SK-N-SH (cell line): ENCODE data around the gene LARP1. TPM values are rescaled to one million over a fixed set of nuclear protein-coding genes. Genes with fewer than 3 reads are reported as not detected.

ENCODE experiments used
- CTCF ChIA-PET: fragments of 300-600, 350-600 bp; formaldehyde crosslinking; extraction: SDS; loops from one replicate; lab custom pipeline; 2021; lab: Yijun Ruan, JAX
- POLR2A ChIA-PET: fragments of 350-600 bp; sonication (Branson Sonifier 250); formaldehyde crosslinking; extraction: SDS; loops from one replicate; lab custom pipeline; 2020; ENCODE audit warnings: antibody characterized with exemption, inconsistent platforms; lab: Yijun Ruan, JAX
- DNase-seq: peaks from one replicate; pipeline ENCODE4 v3.0.0; 2012
- H2AFZ ChIP-seq: fragments of 200-600 bp; sonication (generic); 2 replicates; pipeline ENCODE4 v1.8.1; 2016; ENCODE audit warnings: antibody characterized with exemption, mild to moderate bottlenecking, low read depth
- H3F3A ChIP-seq: fragments of 200-600 bp; sonication (generic); replicated peaks from 2 replicates; pipeline ENCODE3; 2016; ENCODE audit warnings: antibody characterized with exemption, mild to moderate bottlenecking; ENCODE audit not compliant: insufficient read depth
- H3K27ac ChIP-seq, 2 experiments: fragments of 200-500 bp in 1 of 2; fragments of 200-600 bp in 1 of 2; sonication (Bioruptor generic) in 1 of 2; sonication (generic), shearing (Covaris generic) in 1 of 2; 2 replicates each; pipeline versions ENCODE4 v1.5.1 to v1.6.1; 2014 to 2016; ENCODE audit warnings: low read depth in 2 of 2, inconsistent platforms in 1 of 2, low read length in 1 of 2, mild to moderate bottlenecking in 1 of 2, mixed read lengths in 1 of 2
- H3K27me3 ChIP-seq: fragments of 200-600 bp; sonication (generic), shearing (Covaris generic); 2 replicates; pipeline ENCODE4 v1.6.1; 2016; ENCODE audit warnings: mixed run types; ENCODE audit not compliant: insufficient read depth
- H3K36me3 ChIP-seq, 2 experiments: fragments of 200-500 bp in 1 of 2; fragments of 200-600 bp in 1 of 2; sonication (Bioruptor generic) in 1 of 2; sonication (generic) in 1 of 2; replicated peaks in 1 of 2; 2 replicates each; pipeline versions ENCODE3 to v1.5.1; 2014 to 2016; ENCODE audit warnings: low read length in 1 of 2, mild to moderate bottlenecking in 1 of 2; ENCODE audit not compliant: insufficient read depth in 2 of 2, control insufficient read depth in 1 of 2
- H3K4me1 ChIP-seq, 2 experiments: fragments of 200-500 bp in 1 of 2; fragments of 200-600 bp in 1 of 2; sonication (Bioruptor generic) in 1 of 2; sonication (generic), shearing (Covaris generic) in 1 of 2; 2 replicates each; pipeline versions ENCODE4 v1.5.1 to v1.6.1; 2014 to 2016; ENCODE audit warnings: low read depth in 1 of 2, low read length in 1 of 2, mixed run types in 1 of 2; ENCODE audit not compliant: insufficient read depth in 2 of 2, control insufficient read depth in 1 of 2
- H3K4me2 ChIP-seq: fragments of 200-600 bp; sonication (generic), shearing (Covaris generic); 2 replicates; pipeline ENCODE4 v1.6.1; 2017; ENCODE audit warnings: mixed run types
- H3K4me3 ChIP-seq, 2 experiments: fragments of 200-500 bp in 1 of 2; fragments of 200-600 bp in 1 of 2; sonication (Bioruptor generic) in 1 of 2; sonication (generic), shearing (Covaris generic) in 1 of 2; 2 replicates each; pipeline versions ENCODE4 v1.5.1 to v1.8.1; 2014 to 2016; ENCODE audit warnings: low read depth in 2 of 2, inconsistent platforms in 1 of 2, low read length in 1 of 2, mild to moderate bottlenecking in 1 of 2, mixed read lengths in 1 of 2, moderate library complexity in 1 of 2
- H3K79me2 ChIP-seq: fragments of 200-600 bp; sonication (generic); 2 replicates; pipeline ENCODE4 v1.8.1; 2017; ENCODE audit warnings: mild to moderate bottlenecking; ENCODE audit not compliant: insufficient read depth
- H3K9ac ChIP-seq: fragments of 200-600 bp; sonication (generic); 2 replicates; pipeline ENCODE4 v1.6.1; 2017; ENCODE audit warnings: mixed run types
- H3K9me2 ChIP-seq: fragments of 200-600 bp; sonication (generic); 2 replicates; pipeline ENCODE4 v1.6.1; 2017; ENCODE audit warnings: mixed run types
- H3K9me3 ChIP-seq: fragments of 200-600 bp; sonication (generic); 2 replicates; pipeline ENCODE4 v1.6.1; 2017; ENCODE audit warnings: mixed run types, mild to moderate bottlenecking, moderate library complexity
- H4K20me1 ChIP-seq: fragments of 200-600 bp; sonication (generic); 2 replicates; pipeline ENCODE4 v1.6.1; 2017; ENCODE audit warnings: mild to moderate bottlenecking, mixed run types; ENCODE audit not compliant: insufficient read depth
- EZH2phosphoT487 ChIP-seq: fragments of 200-600 bp; sonication (generic); IDR thresholded peaks from 2 replicates; pipeline ENCODE4 v1.6.1; 2017; ENCODE audit warnings: low read depth, mixed run types, mild to moderate bottlenecking, antibody characterized with exemption, moderate library complexity, borderline replicate concordance
- FOSL2 ChIP-seq: IDR thresholded peaks from 2 replicates; pipeline ENCODE4 v1.4.0; 2012; ENCODE audit warnings: low read depth, mild to moderate bottlenecking, moderate library complexity, borderline replicate concordance
- FOXJ3 ChIP-seq: sonication (generic); formaldehyde crosslinking; IDR thresholded peaks from 2 replicates; pipeline ENCODE4 v1.5.1; 2020; ENCODE audit warnings: mild to moderate bottlenecking, missing genetic modification reagents
- FOXM1 ChIP-seq: IDR thresholded peaks from 2 replicates; pipeline ENCODE4 v1.4.0; 2012; ENCODE audit warnings: low read depth, mild to moderate bottlenecking
- GABPA ChIP-seq: IDR thresholded peaks from 2 replicates; pipeline ENCODE4 v1.4.0; 2012; ENCODE audit warnings: low read depth, mild to moderate bottlenecking
- GATA2 ChIP-seq: sonication (generic); formaldehyde crosslinking; IDR thresholded peaks from 2 replicates; pipeline ENCODE4 v1.5.0; 2020; ENCODE audit warnings: mild to moderate bottlenecking, missing genetic modification reagents
- JUND ChIP-seq: IDR thresholded peaks from 2 replicates; pipeline ENCODE4 v1.4.0; 2012
- MEF2A ChIP-seq: IDR thresholded peaks from 2 replicates; pipeline ENCODE4 v1.4.0; 2012; ENCODE audit warnings: low read depth, borderline replicate concordance
- MXI1 ChIP-seq: IDR thresholded peaks from 2 replicates; pipeline ENCODE4 v1.6.1; 2012; ENCODE audit warnings: mild to moderate bottlenecking, low read depth, low read length, improper control_type of control experiment
- NFIC ChIP-seq: IDR thresholded peaks from 2 replicates; pipeline ENCODE4 v1.4.0; 2012; ENCODE audit warnings: borderline replicate concordance
- NRF1 ChIP-seq: IDR thresholded peaks from 2 replicates; pipeline ENCODE4 v1.6.1; 2012; ENCODE audit warnings: low read depth, mild to moderate bottlenecking, low read length
- POLR2AphosphoS5 ChIP-seq: IDR thresholded peaks from 2 replicates; pipeline ENCODE4 v1.6.1; 2012; ENCODE audit warnings: low read depth, low read length
- RAD21 ChIP-seq: IDR thresholded peaks from 2 replicates; pipeline ENCODE4 v1.6.1; 2012; ENCODE audit warnings: mild to moderate bottlenecking, low read length
- RCOR1 ChIP-seq: fragments of 150-350 bp; IDR thresholded peaks from 2 replicates; pipeline ENCODE4 v1.6.1; 2017; ENCODE audit warnings: antibody characterized with exemption, low read length
- SIN3A ChIP-seq: IDR thresholded peaks from 2 replicates; pipeline ENCODE4 v1.6.1; 2012; ENCODE audit warnings: low read depth, mild to moderate bottlenecking, low read length, moderate library complexity, borderline replicate concordance
- TAF1 ChIP-seq: IDR thresholded peaks from 2 replicates; pipeline ENCODE4 v1.6.1; 2012; ENCODE audit warnings: low read depth, mild to moderate bottlenecking, low read length, moderate library complexity, borderline replicate concordance
- TCF12 ChIP-seq: IDR thresholded peaks from 2 replicates; pipeline ENCODE4 v1.4.0; 2012
- YY1 ChIP-seq: IDR thresholded peaks from 2 replicates; pipeline ENCODE4 v1.4.0; 2012; ENCODE audit warnings: low read depth, mild to moderate bottlenecking
- WGBS: methylation state at CpG from one replicate; pipeline ENCODE4 v1.1.6; 2017; ENCODE audit warnings: low lambda C conversion rate; 5-methylcytosine and 5-hydroxymethylcytosine counted together
- polyA plus RNA-seq, 3 experiments: library from polyadenylated mRNA; depleted of rRNA; stranded (reverse); fragments of >200 nt; gene quantifications; 2 replicates each; pipeline ENCODE4 v1.2.3, GENCODE V29; 2012
- TF ChIP-seq, protein P1 (sequence below): IDR thresholded peaks from 2 replicates; pipeline ENCODE4 v1.4.0; 2012; ENCODE audit warnings: low read depth, borderline replicate concordance
- TF ChIP-seq, protein P2 (sequence below): fragments of 150-350 bp; IDR thresholded peaks from 2 replicates; pipeline ENCODE4 v1.6.1; 2017; ENCODE audit warnings: antibody characterized with exemption, low read length, low read depth, borderline replicate concordance
- TF ChIP-seq, protein P3 (sequence below): IDR thresholded peaks from 2 replicates; pipeline ENCODE4 v1.6.1; 2012; ENCODE audit warnings: mild to moderate bottlenecking, low read depth, low read length, moderate library complexity
- TF ChIP-seq, protein P4 (sequence below): fragments of 150-350 bp; IDR thresholded peaks from 2 replicates; pipeline ENCODE4 v1.6.1; 2016; ENCODE audit warnings: mild to moderate bottlenecking, low read depth, low read length
- TF ChIP-seq, protein P5 (sequence below): IDR thresholded peaks from 2 replicates; pipeline ENCODE4 v1.4.0; 2012; ENCODE audit warnings: low read depth
- TF ChIP-seq, protein P6 (sequence below): IDR thresholded peaks from 2 replicates; pipeline ENCODE4 v1.4.0; 2012; ENCODE audit warnings: low read depth, borderline replicate concordance

LARP1 gene
- polyA plus RNA-seq, 1 of the 3 experiments (the other 2 are of a cell fraction): 57.4 TPM

DNA sequence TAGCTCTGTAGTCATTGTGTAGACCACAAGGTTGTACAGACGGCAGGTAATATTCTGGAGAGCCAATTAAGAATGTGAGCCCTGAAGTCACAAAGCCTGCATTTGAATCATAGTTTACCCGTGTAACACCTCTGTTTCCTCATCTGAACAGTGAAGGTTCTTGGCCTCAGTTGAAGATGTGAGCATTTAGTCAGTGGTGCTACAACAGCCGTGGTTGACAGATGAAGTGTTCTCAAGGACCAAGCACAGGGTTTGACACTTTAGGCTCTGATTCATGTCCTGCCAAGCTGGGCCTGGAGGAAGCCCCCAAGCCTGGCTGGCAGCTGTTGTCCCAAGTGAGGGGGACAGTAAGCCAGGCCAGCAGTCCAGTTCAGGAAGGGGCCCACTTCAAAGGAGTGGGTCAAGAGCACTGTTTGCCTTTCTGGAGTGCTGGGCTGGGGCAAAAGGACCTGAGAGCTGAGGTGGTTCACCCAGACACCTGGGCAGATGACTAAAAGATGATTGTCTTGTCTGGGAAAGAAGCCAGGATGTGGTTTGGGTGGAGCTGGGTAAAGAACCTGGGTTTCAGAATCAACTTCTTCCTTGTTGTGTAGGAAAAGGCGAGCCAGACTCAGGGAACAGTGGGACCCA is 74.5 kb downstream of the LARP1 start:
- Histone ChIP-seq H4K20me1 (no peaks in the 10 kb centered on the region), H3K9me2 (no peaks in the 10 kb centered on the region), H3K27me3 (no peaks in the 10 kb centered on the region), H3K9me3 (no peaks in the 10 kb centered on the region), H3K4me3 (no peak overlapping the region), H3K27ac (no peak overlapping the region), H3K36me3 (peaks cover 0 to 5% of the 10 kb centered on the region in 2 experiments), H3K4me1 (peaks cover 2 to 4% of the 10 kb centered on the region in 2 experiments; a peak in 3 of 4 replicates), H3F3A (peaks cover 3% of the 10 kb centered on the region), H3K9ac (no peak overlapping the region), H2AFZ (no peak overlapping the region), H3K79me2 (no peaks in the 10 kb centered on the region), H3K4me2 (no peak overlapping the region)
- 86% methylated on average over 4 of the region's 4 CpGs for WGBS
- CTCF ChIA-PET: interaction anchor here (0.6 to 2.0 kb wide), 4 partner anchors 11 to 48 kb away, joined by 3 to 6 read pairs (median 4); no protein-coding TSS in a partner anchor
- TF ChIP-seq, protein P1, sequence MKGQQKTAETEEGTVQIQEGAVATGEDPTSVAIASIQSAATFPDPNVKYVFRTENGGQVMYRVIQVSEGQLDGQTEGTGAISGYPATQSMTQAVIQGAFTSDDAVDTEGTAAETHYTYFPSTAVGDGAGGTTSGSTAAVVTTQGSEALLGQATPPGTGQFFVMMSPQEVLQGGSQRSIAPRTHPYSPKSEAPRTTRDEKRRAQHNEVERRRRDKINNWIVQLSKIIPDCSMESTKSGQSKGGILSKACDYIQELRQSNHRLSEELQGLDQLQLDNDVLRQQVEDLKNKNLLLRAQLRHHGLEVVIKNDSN: no peak
- TF ChIP-seq, protein P2, sequence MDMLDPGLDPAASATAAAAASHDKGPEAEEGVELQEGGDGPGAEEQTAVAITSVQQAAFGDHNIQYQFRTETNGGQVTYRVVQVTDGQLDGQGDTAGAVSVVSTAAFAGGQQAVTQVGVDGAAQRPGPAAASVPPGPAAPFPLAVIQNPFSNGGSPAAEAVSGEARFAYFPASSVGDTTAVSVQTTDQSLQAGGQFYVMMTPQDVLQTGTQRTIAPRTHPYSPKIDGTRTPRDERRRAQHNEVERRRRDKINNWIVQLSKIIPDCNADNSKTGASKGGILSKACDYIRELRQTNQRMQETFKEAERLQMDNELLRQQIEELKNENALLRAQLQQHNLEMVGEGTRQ: no peak
- TF ChIP-seq TCF12: peak; percentile 12; the same call in 1 of the 2 replicates
- TF ChIP-seq, protein P3, sequence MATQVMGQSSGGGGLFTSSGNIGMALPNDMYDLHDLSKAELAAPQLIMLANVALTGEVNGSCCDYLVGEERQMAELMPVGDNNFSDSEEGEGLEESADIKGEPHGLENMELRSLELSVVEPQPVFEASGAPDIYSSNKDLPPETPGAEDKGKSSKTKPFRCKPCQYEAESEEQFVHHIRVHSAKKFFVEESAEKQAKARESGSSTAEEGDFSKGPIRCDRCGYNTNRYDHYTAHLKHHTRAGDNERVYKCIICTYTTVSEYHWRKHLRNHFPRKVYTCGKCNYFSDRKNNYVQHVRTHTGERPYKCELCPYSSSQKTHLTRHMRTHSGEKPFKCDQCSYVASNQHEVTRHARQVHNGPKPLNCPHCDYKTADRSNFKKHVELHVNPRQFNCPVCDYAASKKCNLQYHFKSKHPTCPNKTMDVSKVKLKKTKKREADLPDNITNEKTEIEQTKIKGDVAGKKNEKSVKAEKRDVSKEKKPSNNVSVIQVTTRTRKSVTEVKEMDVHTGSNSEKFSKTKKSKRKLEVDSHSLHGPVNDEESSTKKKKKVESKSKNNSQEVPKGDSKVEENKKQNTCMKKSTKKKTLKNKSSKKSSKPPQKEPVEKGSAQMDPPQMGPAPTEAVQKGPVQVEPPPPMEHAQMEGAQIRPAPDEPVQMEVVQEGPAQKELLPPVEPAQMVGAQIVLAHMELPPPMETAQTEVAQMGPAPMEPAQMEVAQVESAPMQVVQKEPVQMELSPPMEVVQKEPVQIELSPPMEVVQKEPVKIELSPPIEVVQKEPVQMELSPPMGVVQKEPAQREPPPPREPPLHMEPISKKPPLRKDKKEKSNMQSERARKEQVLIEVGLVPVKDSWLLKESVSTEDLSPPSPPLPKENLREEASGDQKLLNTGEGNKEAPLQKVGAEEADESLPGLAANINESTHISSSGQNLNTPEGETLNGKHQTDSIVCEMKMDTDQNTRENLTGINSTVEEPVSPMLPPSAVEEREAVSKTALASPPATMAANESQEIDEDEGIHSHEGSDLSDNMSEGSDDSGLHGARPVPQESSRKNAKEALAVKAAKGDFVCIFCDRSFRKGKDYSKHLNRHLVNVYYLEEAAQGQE: no peak
- TF ChIP-seq YY1: no peak
- TF ChIP-seq GABPA: no peak
- TF ChIP-seq FOXJ3 (CRISPR knock-in tag): no peak
- TF ChIP-seq RAD21: no peak
- TF ChIP-seq FOSL2: 0 out of 2 replicates have a peak, but pooled peaks have one; percentile 20
- TF ChIP-seq JUND: no peak
- TF ChIP-seq FOXM1: no peak
- no peak for TF ChIP-seq MXI1
- TF ChIP-seq, protein P4, sequence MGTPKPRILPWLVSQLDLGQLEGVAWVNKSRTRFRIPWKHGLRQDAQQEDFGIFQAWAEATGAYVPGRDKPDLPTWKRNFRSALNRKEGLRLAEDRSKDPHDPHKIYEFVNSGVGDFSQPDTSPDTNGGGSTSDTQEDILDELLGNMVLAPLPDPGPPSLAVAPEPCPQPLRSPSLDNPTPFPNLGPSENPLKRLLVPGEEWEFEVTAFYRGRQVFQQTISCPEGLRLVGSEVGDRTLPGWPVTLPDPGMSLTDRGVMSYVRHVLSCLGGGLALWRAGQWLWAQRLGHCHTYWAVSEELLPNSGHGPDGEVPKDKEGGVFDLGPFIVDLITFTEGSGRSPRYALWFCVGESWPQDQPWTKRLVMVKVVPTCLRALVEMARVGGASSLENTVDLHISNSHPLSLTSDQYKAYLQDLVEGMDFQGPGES: no peak
- peak; percentile 34; the same call in 1 of the 2 replicates for TF ChIP-seq NFIC
- TF ChIP-seq GATA2 (CRISPR knock-in tag): no peak
- no peak for TF ChIP-seq TAF1
- no peak for TF ChIP-seq SIN3A
- TF ChIP-seq RCOR1: no peak
- TF ChIP-seq, protein P5, sequence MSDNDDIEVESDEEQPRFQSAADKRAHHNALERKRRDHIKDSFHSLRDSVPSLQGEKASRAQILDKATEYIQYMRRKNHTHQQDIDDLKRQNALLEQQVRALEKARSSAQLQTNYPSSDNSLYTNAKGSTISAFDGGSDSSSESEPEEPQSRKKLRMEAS: no peak
- no peak for TF ChIP-seq EZH2phosphoT487
- no peak for TF ChIP-seq POLR2AphosphoS5
- TF ChIP-seq NRF1: no peak
- TF ChIP-seq MEF2A: no peak
- TF ChIP-seq, protein P6, sequence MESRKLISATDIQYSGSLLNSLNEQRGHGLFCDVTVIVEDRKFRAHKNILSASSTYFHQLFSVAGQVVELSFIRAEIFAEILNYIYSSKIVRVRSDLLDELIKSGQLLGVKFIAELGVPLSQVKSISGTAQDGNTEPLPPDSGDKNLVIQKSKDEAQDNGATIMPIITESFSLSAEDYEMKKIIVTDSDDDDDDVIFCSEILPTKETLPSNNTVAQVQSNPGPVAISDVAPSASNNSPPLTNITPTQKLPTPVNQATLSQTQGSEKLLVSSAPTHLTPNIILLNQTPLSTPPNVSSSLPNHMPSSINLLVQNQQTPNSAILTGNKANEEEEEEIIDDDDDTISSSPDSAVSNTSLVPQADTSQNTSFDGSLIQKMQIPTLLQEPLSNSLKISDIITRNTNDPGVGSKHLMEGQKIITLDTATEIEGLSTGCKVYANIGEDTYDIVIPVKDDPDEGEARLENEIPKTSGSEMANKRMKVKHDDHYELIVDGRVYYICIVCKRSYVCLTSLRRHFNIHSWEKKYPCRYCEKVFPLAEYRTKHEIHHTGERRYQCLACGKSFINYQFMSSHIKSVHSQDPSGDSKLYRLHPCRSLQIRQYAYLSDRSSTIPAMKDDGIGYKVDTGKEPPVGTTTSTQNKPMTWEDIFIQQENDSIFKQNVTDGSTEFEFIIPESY: no peak
- no peak for DNase-seq
- POLR2A ChIA-PET: interaction anchor here (0.7 kb wide), 1 partner anchor 27 kb away, joined by 3 read pairs; no protein-coding TSS in a partner anchor
